LNCaP clone FGC (cell line): Measurements from ENCODE around the gene NDUFV2.
"Not testable (repeated sequence)": the region's sequence is repeated elsewhere in the genome, so short reads cannot be mapped to it uniquely, and the experiment has no call there.

Source experiments
- DNase-seq: peaks from one replicate; pipeline ENCODE4 v3.0.0-alpha.2; 2011; ENCODE audit warnings: low read depth
- H3K4me3 ChIP-seq: 2 replicates; pipeline ENCODE4 v1.5.1; 2011; ENCODE audit warnings: mild to moderate bottlenecking, low read depth, low read length, control low read depth
- TF ChIP-seq, protein P1 (sequence below): IDR thresholded peaks from 2 replicates; pipeline ENCODE4 v1.5.1; 2012; ENCODE audit warnings: mild to moderate bottlenecking; ENCODE audit not compliant: control insufficient read depth, insufficient read depth; ENCODE audit errors: extremely low read depth

The NDUFV2 gene

DNA sequence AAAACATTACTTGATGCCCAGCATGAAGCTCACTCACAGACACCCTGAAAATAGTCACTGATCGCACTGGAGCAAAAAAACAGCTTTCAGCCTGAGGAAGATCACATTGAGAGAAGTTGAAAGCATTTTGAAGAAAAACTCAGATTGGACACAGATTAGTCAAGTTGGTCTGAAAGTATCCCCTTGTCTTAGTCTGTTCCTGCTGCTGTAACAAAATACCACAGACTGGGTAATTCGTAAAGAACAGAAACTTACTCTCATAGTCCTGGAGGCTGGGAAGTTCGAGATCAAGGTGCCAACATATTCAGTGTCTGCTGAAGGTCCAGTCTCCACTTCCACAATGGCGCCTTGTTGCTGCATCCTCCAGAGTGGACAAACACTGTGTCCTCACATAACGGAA is 14.2 kb upstream of the NDUFV2 start:
- H3K4me3 ChIP-seq = no peak overlapping the region
- DNase-seq = no peak
- TF ChIP-seq, protein P1, sequence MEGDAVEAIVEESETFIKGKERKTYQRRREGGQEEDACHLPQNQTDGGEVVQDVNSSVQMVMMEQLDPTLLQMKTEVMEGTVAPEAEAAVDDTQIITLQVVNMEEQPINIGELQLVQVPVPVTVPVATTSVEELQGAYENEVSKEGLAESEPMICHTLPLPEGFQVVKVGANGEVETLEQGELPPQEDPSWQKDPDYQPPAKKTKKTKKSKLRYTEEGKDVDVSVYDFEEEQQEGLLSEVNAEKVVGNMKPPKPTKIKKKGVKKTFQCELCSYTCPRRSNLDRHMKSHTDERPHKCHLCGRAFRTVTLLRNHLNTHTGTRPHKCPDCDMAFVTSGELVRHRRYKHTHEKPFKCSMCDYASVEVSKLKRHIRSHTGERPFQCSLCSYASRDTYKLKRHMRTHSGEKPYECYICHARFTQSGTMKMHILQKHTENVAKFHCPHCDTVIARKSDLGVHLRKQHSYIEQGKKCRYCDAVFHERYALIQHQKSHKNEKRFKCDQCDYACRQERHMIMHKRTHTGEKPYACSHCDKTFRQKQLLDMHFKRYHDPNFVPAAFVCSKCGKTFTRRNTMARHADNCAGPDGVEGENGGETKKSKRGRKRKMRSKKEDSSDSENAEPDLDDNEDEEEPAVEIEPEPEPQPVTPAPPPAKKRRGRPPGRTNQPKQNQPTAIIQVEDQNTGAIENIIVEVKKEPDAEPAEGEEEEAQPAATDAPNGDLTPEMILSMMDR = no peak

DNA sequence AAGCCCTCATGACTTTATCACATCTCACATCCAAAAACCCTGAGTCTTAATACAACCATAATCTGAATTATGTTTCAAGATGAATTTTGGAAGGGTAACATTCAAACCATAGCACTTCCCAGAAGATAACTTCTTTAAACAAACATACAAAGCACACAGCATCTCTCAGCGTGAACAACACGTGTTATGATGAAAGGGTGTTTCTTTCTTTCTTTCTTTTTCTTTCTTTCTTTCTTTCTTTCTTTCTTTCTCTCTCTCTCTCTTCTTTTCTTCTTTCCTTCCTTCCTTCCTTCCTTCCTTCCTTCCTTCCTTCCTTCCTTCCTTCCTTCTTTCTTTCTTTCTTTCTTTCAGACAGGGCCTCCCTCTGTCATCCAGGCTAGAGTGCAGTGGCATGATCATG is 13.8 kb upstream of the NDUFV2 start:
- DNase-seq, H3K4me3 ChIP-seq: not testable (repeated sequence)

DNA sequence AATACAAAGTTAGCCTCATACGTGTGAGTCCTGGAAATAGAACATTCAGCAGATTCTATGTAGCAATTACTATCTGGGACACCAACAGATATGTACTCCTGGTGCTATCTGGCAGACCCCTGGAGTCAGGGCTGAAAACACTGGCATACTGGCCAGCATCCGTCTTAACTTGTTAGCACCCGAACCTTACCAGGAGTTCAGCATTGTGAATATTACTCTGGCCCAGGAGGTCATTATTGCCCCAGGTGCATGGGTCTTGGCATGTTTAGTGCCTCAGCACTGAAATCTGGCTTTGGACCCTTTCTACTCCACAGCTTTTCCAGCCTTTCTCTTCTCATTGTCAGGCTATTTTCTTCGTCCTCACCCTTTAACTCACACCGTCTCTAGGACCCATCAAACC is 11.9 kb upstream of the NDUFV2 start:
- TF ChIP-seq, protein P1 = no peak
- DNase-seq = no peak
- no peak overlapping the region for H3K4me3 ChIP-seq

DNA sequence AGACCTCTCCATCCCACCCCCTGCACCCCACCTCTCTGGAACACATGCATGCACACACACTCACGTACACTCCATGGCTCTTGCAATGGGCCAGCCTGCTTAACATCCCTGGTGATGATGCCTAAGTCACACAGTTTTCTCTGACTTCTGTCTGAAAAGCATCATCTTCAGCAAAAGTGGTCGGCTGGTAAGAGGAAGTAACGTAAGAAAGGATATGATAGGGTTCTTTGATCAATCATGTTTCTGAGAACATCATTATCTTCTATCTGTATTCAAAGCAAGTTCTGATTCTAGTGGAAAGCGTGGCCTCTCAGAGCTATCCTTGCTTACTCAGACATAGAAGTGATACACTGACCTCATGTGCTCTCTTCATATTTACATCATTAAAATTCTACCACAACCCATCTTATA is 11.4 kb upstream of the NDUFV2 start:
- TF ChIP-seq, protein P1 = no peak
- H3K4me3 ChIP-seq = no peak overlapping the region
- DNase-seq = no peak

DNA sequence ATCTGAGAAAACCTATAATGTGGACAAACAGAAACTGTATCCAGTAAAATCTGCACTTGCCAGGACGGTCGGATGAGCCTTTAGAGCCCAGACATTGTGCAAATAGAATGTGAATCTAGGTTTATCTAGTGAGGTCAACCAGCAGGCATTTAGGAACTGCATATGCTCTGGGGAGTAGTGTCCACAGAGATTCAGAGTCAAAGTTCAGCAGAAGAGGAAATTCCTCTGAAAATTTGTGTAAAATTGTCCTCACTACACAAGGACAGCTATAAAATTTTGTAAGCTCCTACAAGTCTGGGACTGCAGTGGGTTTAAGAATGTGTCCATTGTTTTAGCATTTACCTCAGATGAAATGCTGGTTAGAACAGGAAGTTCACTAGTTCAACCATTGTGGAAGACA is 9.8 kb upstream of the NDUFV2 start:
- TF ChIP-seq, protein P1 = no peak

DNA sequence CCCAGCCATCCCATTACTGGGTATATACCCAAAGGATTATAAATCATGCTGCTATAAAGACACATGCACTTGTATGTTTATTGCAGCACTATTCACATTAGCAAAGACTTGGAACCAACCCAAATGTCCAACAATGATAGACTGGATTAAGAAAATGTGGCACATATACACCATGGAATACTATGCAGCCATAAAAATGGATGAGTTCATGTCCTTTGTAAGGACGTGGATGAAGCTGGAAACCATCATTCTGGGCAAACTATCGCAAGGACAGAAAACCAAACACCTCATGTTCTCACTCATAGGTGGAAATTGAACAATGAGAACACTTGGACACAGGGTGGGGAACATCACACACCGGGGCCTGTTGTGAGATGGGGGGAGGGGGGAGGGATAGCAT is 9.4 kb upstream of the NDUFV2 start:
- DNase-seq, H3K4me3 ChIP-seq: not testable (repeated sequence)

More for the DNA sequence above, 9.8 kb upstream of the NDUFV2 start:
- no peak for DNase-seq
- no peak overlapping the region for H3K4me3 ChIP-seq

DNA sequence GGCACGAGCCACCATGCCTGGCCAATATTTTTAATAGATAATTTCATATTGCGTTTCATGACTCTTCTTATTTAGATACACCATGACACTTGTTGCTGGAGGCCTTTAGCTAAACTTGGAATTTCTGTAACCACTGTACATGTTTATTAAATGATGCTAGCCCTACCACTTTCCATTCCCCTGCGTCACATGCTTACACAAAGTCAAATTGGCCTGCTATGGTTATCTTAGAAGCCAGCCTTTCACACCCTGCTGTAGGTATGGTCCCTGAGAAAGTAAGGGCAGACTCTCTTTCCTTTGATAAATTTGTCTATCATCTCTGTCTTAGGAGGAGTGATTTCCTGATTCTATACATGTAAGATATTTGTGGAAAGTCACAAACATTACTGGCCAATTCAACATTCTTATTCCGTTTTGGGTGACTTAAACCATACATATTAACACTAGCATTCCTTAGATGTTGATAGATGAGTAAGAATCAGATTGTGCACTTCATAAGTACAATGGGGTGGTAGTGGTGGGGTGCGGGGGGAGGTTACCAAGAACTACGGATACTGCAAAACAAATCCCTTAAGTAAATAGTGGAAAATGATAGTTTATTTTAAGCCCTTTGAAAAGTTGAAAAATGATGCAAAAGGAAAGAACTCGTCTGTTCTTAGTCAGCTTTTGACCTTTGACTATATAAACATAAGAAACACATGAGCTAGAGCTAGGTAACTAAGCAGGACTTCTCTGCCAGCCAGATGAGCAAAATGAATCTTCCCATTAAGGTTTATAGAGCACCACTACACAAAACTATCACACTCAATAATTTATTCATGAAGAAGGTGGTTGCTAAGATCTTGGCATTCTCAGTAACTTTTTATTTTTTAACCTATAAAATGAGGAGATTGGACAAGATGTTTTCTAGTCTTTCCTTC is 7.9 kb upstream of the NDUFV2 start:
- DNase-seq = no peak
- H3K4me3 ChIP-seq = no peak overlapping the region
- TF ChIP-seq, protein P1 = no peak
